Colonic mucosa (tissue), 4 donors: ENCODE measurements around the gene TRIM15. TPM values are rescaled to one million over a fixed set of nuclear protein-coding genes. Genes with fewer than 3 reads are reported as not detected.

Source experiments
- DNase-seq: peaks from one replicate; pipeline ENCODE4 v3.0.0-alpha.2; 2020
- H3K27ac ChIP-seq: fragments of 200-600 bp; one replicate; pipeline ENCODE4 v1.8.0; 2021
- H3K27me3 ChIP-seq: fragments of 200-600 bp; one replicate; pipeline ENCODE4 v1.8.0; 2021
- H3K36me3 ChIP-seq: fragments of 200-600 bp; one replicate; pipeline ENCODE4 v1.8.0; 2021
- H3K4me1 ChIP-seq: fragments of 200-600 bp; one replicate; pipeline ENCODE4 v1.8.0; 2021; ENCODE audit warnings: mild to moderate bottlenecking
- H3K4me3 ChIP-seq: fragments of 200-600 bp; one replicate; pipeline ENCODE4 v1.8.0; 2021
- H3K9ac ChIP-seq, 2 donors: one replicate each; pipeline ENCODE4 v1.7.0; 2013; ENCODE audit warnings: control low read depth in 2 of 2, low read depth in 2 of 2, low read length in 2 of 2
- H3K9me3 ChIP-seq: fragments of 200-600 bp; one replicate; pipeline ENCODE4 v1.8.0; 2021
- intact Hi-C: fragments of 100-400 bp; cut with DNase I; formaldehyde crosslinking; loops from one replicate; pipeline ENCODE4 v1.14.1; 2022
- total RNA-seq, 2 donors: library from RNA; stranded (reverse); fragmentation: NEBNext Ultra II Directional in 1 of 2; extraction: Animal tissue kit (Norgen Biotek cat#: 25700) in 1 of 2; gene quantifications; one replicate each; pipeline ENCODE4 v1.2.1, GENCODE V29; 2021
- TF ChIP-seq, protein P1 (sequence below): fragments of 200-600 bp; IDR thresholded peaks from one replicate; pipeline ENCODE4 v1.8.0; 2022; ENCODE audit warnings: antibody characterized with exemption, mild to moderate bottlenecking
- donor health status: healthy.
- donor health status: DM: no; HTN: no; CAD: no.
- donor health status: DM: no; HTN: no; CAD: no.

The TRIM15 gene
- total RNA-seq, 2 donors from 2014 or later, result 26.8 to 47.3 TPM

DNA sequence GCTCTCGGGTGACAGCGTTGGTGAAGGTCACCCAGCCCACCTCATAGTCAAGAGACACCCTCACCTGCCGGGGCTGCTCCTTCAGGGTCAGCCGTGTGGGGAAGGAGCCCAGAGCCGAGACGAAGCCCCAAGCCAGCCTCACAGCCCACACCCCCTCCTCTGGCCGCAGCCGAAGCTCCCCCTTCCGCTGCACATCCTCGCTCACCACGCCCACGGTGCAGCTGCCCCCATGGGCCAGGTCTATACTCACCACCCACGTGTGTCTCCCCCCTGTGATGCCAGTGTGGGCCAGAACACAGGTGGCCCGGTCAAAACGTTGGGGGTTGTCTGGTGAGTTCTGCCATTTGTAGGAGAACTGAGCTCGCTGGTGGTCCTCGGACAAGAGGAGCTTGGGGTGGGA, 9.3 kb upstream of the TRIM15 start:
- H3K27ac ChIP-seq, result no peak overlapping the region
- DNase-seq, result no peak

DNA sequence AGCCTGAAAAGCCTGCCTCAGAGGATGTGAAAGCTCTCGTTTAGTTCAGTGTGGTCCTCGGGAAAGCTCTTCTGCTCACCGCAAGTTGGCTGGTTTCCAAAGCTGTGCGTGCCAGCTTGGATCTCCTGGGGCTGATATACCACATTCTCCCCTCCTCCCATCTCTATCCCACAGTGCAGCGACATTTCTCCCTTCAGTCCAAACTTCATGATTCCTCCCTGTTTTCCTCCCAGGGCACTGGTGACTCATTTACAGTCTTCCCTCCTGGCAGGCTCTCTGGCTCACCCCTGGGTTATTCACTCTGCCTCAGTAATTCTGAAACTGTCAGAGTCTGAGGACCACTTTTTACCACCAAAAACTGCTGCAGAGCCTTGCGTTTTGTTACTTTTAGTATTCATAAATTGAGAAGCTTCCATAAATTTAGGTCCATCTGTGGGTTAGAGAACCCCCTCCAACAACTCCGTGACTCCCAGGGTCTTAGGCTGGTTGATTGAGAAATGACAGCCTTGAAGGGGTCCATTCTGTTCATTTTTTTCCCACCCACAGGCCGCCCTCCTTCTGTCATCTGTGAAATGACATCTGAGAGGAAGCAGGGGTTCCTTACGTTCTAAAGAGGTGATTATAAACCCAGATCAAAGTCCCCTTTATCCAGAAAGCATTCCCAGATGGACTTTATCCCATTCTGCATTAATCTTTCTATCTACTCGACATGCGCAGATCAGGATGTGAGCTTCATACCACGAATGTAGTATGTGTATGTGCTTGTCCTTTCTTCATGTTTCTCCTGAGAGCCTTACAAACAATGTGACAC, 8.4 kb upstream of the TRIM15 start:
- TF ChIP-seq, protein P1, sequence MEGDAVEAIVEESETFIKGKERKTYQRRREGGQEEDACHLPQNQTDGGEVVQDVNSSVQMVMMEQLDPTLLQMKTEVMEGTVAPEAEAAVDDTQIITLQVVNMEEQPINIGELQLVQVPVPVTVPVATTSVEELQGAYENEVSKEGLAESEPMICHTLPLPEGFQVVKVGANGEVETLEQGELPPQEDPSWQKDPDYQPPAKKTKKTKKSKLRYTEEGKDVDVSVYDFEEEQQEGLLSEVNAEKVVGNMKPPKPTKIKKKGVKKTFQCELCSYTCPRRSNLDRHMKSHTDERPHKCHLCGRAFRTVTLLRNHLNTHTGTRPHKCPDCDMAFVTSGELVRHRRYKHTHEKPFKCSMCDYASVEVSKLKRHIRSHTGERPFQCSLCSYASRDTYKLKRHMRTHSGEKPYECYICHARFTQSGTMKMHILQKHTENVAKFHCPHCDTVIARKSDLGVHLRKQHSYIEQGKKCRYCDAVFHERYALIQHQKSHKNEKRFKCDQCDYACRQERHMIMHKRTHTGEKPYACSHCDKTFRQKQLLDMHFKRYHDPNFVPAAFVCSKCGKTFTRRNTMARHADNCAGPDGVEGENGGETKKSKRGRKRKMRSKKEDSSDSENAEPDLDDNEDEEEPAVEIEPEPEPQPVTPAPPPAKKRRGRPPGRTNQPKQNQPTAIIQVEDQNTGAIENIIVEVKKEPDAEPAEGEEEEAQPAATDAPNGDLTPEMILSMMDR, result no peak
- intact Hi-C loops, result no loop called here

More for the DNA sequence above, 9.3 kb upstream of the TRIM15 start:
- H3K27me3 ChIP-seq, result no peaks in the 10 kb centered on the region
- H3K9me3 ChIP-seq, result no peaks in the 10 kb centered on the region
- H3K4me1 ChIP-seq, result no peaks in the 10 kb centered on the region
- H3K9ac ChIP-seq, result no peak overlapping the region
- no peak overlapping the region for H3K4me3 ChIP-seq
- TF ChIP-seq, protein P1, result no peak
- no peaks in the 10 kb centered on the region for H3K36me3 ChIP-seq
- intact Hi-C loops, result no loop called here

DNA sequence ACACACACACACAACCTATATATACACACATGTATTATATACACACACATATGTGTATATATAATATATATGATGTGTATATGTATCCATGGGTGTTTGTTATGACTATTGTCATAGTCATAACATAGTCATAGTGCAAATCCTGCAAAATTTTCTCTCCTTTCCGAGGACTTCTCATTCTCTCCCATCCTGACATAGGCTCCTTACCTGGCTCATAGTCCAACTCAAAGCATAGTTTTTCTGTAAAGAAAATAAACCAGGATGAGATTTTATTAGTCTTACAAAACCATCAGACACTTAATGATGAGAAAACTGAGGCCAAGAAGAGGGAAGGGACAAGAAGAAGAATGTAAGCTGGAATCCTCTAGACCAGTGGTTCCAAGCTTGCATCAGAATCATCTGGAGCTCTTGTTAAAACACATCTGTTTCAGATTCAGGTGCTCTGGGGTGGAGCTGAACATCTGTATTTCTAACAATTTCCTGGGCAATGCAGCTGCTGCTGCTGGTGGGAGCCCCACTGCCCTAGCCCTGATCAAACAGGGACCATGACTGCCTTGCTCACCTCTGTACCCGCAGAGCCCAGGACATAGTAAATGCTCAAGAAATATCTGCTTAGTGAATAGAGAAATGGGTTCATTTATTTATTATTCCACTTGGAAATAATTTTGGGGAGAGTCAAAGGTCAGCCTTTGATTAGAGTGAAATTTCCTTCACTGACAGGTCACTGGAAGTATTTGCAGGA, 7.7 kb upstream of the TRIM15 start:
- intact Hi-C loops, result no loop called here
- Histone ChIP-seq H3K27ac (peak overlapping the region; percentile 67), H3K27me3 (no peaks in the 10 kb centered on the region), H3K9me3 (no peaks in the 10 kb centered on the region), H3K36me3 (no peaks in the 10 kb centered on the region), H3K9ac (no peak overlapping the region), H3K4me3 (no peak overlapping the region), H3K4me1 (no peaks in the 10 kb centered on the region)
- DNase-seq, result no peak
- TF ChIP-seq, protein P1, result no peak

More for the DNA sequence above, 8.4 kb upstream of the TRIM15 start:
- Histone ChIP-seq H3K27ac (peak overlapping the region; percentile 67), H3K9me3 (no peaks in the 10 kb centered on the region), H3K36me3 (no peaks in the 10 kb centered on the region), H3K4me3 (no peak overlapping the region), H3K9ac (peak overlapping the region in 1 of 2 donors; percentile 14), H3K27me3 (no peaks in the 10 kb centered on the region), H3K4me1 (no peaks in the 10 kb centered on the region)
- DNase-seq, result peak; percentile 67

DNA sequence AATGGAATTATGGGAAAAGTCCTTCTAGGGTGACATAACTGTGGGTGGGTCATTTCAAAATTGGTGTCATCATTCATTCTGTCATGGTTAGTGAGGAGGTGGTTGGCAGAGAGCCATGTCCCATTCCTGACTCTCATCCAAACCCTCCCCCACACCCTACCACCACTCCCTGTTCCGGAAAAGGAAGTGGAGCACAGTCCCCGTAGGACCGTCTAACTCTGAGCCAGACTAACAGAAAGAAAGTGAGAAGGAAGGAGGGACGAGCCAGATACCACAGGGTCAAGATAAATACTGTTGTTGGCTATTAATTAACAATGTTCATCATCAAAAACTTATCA, 7.1 kb upstream of the TRIM15 start:
- no peaks in the 10 kb centered on the region for H3K9me3 ChIP-seq
- no peak overlapping the region for H3K9ac ChIP-seq
- intact Hi-C loops, result no loop called here
- DNase-seq, result peak; percentile 89
- H3K36me3 ChIP-seq, result no peaks in the 10 kb centered on the region
- H3K4me3 ChIP-seq, result no peak overlapping the region
- H3K27me3 ChIP-seq, result no peaks in the 10 kb centered on the region
- TF ChIP-seq, protein P1, result no peak
- no peaks in the 10 kb centered on the region for H3K4me1 ChIP-seq
- no peak overlapping the region for H3K27ac ChIP-seq

DNA sequence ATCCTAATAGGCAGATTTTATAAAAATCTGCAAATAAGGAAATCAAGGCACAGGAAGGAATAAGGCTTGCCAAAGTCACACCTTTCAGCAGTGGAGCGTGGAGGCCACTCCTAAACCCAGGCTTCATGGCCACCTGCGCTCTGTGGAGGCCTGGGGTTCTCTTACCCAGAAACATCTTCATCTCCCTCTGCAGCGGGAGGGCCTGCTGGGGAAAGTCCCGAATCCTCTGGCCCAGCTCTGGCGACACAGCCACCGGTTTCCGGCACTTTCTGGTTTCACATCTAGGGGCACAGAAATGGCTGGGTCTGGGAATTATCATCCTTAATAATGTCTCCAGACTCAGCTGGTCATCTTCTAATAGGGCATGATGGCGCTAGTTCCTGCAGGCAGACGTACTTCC, 6.6 kb upstream of the TRIM15 start:
- intact Hi-C loops, result no loop called here
- no peak overlapping the region for H3K4me3 ChIP-seq
- DNase-seq, result no peak
- H3K9ac ChIP-seq, result no peak overlapping the region
- H3K27ac ChIP-seq, result no peak overlapping the region
- H3K4me1 ChIP-seq, result no peaks in the 10 kb centered on the region
- no peaks in the 10 kb centered on the region for H3K36me3 ChIP-seq
- no peaks in the 10 kb centered on the region for H3K9me3 ChIP-seq
- TF ChIP-seq, protein P1, result no peak
- no peaks in the 10 kb centered on the region for H3K27me3 ChIP-seq
